Memory B cell (primary cell): ENCODE results near the gene CADM2.

ENCODE experiments used
- ATAC-seq: fragments of 150-1000 bp; cut with Tn5 transposase; 2 replicates; pipeline ENCODE4 v1.10.0; 2021; ENCODE audit warnings: low read depth, mild to moderate bottlenecking, moderate library complexity
- DNase-seq, 2 donors: peaks; one replicate each; pipeline ENCODE4 v3.0.0; 2022; ENCODE audit warnings: low spot score in 2 of 2
- H3K27ac Mint-ChIP-seq: one replicate; pipeline ENCODE4 v1.8.0; 2022; ENCODE audit warnings: mild to moderate bottlenecking, moderate library complexity, mixed read lengths
- H3K27me3 Mint-ChIP-seq: one replicate; pipeline ENCODE4 v1.8.0; 2022; ENCODE audit warnings: mixed read lengths
- H3K36me3 Mint-ChIP-seq: one replicate; pipeline ENCODE4 v1.8.0; 2022; ENCODE audit warnings: mild to moderate bottlenecking, mixed read lengths
- H3K4me1 Mint-ChIP-seq: one replicate; pipeline ENCODE4 v1.8.0; 2022; ENCODE audit warnings: mixed read lengths
- H3K4me3 Mint-ChIP-seq: one replicate; pipeline ENCODE4 v1.8.0; 2022; ENCODE audit warnings: mild to moderate bottlenecking, moderate library complexity, mixed read lengths
- H3K9me3 Mint-ChIP-seq: one replicate; pipeline ENCODE4 v1.8.0; 2022; ENCODE audit warnings: mixed read lengths

The CADM2 gene

DNA sequence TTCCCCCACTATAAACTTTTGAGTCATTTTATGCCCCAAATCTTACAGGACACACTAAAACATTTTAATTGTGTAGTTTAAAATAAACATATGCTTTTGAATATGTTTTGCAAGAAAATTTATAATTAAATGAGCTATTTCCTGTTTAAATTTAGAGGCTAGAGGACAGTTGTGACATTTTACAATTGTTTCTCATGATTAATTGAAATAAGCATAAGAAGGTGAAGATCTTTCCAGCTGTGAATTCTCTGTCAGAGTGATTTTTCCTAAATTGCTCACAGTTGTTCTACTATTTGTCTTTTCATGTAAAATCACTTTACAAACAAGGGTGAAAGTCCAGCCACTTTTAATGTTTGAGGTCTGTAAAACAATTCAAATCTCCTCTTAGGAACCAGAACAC is 892.3 kb downstream of the CADM2 start:
- H3K27me3 Mint-ChIP-seq = no peaks in the 10 kb centered on the region
- no peak for DNase-seq
- peaks cover 8% of the 10 kb centered on the region for H3K9me3 Mint-ChIP-seq
- no peaks in the 10 kb centered on the region for H3K4me1 Mint-ChIP-seq
- H3K4me3 Mint-ChIP-seq = no peak overlapping the region
- H3K36me3 Mint-ChIP-seq = no peaks in the 10 kb centered on the region
- H3K27ac Mint-ChIP-seq = no peak overlapping the region
- ATAC-seq = no peak

DNA sequence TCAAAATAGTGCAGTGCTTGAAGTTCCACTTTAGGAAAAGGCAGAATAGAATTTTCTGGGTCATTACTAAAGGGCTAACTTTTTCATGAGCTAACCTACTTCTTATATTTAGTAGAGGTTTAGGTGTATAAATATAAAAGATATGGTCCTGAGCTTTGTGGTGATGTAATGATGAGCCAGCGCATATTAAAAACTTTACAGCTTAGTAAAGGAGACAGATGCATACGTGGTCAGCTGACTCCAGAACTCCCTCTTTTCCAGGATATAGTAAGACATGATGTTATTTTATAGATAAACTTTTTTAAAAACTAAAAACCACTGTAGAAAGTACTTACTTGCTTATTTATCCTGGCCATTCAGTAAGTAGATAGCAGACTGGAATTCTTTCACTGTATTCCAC is 895.0 kb downstream of the CADM2 start:
- ATAC-seq = no peak
- Mint-ChIP-seq H3K4me1 (no peaks in the 10 kb centered on the region), H3K4me3 (no peak overlapping the region), H3K27me3 (no peaks in the 10 kb centered on the region), H3K36me3 (no peaks in the 10 kb centered on the region), H3K9me3 (peaks cover 8% of the 10 kb centered on the region), H3K27ac (no peak overlapping the region)
- DNase-seq = no peak

DNA sequence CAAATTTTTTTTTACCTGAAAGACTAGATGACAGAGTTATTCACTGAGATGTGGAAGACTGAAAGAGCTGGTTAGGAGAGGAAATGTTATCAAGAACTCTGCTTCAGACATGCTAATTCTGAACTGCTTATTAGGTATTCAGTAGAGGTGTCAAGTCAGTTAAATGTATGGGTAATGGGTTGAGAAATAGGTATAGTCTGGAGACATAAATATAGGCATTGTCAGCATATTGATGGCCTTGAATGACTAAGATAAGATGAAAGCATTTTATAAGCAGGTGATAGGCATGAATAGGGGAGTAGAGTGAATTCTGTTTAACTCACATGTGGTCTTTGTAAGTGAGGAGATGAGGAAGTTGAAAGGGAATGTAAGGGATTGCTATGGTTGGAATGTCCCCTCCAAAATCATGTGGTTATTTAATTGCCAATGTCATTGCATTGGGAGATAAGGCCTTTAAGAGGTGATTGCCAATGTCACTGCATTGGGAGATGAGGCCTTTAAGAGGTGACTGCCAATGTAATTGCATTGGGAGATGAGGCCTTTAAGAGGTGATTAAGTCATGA is 904.2 kb downstream of the CADM2 start:
- ATAC-seq (no peak), DNase-seq (no peak)
- H3K27me3 Mint-ChIP-seq = no peaks in the 10 kb centered on the region
- H3K4me3 Mint-ChIP-seq = no peak overlapping the region
- H3K4me1 Mint-ChIP-seq = no peaks in the 10 kb centered on the region
- peaks cover 3% of the 10 kb centered on the region for H3K9me3 Mint-ChIP-seq
- no peak overlapping the region for H3K27ac Mint-ChIP-seq
- H3K36me3 Mint-ChIP-seq = no peaks in the 10 kb centered on the region

- ATAC-seq = no peak
- Mint-ChIP-seq H3K27ac (no peak overlapping the region), H3K36me3 (no peaks in the 10 kb centered on the region), H3K9me3 (peaks cover 3% of the 10 kb centered on the region), H3K27me3 (no peaks in the 10 kb centered on the region), H3K4me3 (no peak overlapping the region), H3K4me1 (no peaks in the 10 kb centered on the region)
- DNase-seq = no peak
Observed at GRCh38 chr3:85864896-85865295, 906.1 kb downstream of the CADM2 start.

DNA sequence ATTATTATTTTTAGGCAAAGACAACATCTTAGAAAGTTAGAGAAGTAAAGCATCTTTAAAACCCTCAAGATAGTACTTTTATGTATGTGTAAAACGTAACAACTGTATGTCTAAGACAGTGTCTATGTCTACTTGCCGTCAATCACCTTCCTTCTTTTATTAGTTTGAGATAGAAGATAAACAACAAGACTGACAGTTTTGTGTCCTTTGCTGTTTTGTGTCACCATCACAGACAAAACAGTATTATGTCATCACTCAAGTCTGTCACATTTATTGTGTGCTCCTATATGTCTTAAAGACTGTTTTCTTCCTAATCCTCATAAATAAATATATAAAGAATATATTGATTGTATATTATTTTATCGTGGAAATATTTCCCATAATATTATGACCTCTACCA is 908.3 kb downstream of the CADM2 start:
- Mint-ChIP-seq H3K4me3 (no peak overlapping the region), H3K27ac (no peak overlapping the region), H3K9me3 (peaks cover 8% of the 10 kb centered on the region), H3K27me3 (no peaks in the 10 kb centered on the region), H3K36me3 (no peaks in the 10 kb centered on the region), H3K4me1 (no peaks in the 10 kb centered on the region)
- DNase-seq (no peak), ATAC-seq (no peak)

GRCh38 chr3:85875589-85875988 is 916.8 kb downstream of the CADM2 start:
- no peak for ATAC-seq
- no peaks in the 10 kb centered on the region for H3K36me3 Mint-ChIP-seq
- no peak overlapping the region for H3K4me3 Mint-ChIP-seq
- no peak for DNase-seq
- H3K9me3 Mint-ChIP-seq = no peaks in the 10 kb centered on the region
- H3K27ac Mint-ChIP-seq = no peak overlapping the region
- no peaks in the 10 kb centered on the region for H3K4me1 Mint-ChIP-seq
- H3K27me3 Mint-ChIP-seq = no peaks in the 10 kb centered on the region

- Mint-ChIP-seq H3K9me3 (peaks cover 2% of the 10 kb centered on the region), H3K36me3 (no peaks in the 10 kb centered on the region), H3K27ac (no peak overlapping the region), H3K4me3 (no peak overlapping the region), H3K27me3 (no peaks in the 10 kb centered on the region), H3K4me1 (no peaks in the 10 kb centered on the region)
- DNase-seq = no peak
- ATAC-seq = no peak
Observed at GRCh38 chr3:85877631-85878030, 918.8 kb downstream of the CADM2 start.

DNA sequence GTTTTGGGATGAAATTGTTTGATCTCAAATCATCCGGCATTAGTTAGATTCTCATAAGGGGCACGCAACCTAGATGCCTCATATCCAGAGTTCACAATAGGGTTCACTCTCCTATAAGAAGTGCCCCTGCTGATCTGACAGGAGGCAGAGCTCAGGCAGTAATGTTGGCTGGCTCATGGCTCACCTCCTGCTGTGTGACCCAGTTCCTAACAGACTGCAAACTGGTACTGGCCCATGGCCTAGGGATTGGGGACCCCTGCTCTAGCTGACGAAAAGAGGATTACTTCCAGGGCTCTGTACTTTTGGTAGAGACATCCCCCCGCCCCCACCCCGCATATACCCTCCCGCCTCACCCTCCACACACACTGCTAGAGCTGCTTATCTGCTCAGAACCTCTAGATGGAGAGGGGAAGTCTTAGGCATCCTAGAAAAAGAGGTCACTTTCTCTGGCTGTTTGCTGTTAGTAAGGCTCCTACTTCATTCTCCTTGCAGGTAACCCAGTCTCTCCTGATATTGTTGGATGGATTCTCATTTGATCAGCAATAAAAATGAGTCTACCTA is 923.1 kb downstream of the CADM2 start:
- DNase-seq (no peak), ATAC-seq (no peak)
- Mint-ChIP-seq H3K27me3 (no peaks in the 10 kb centered on the region), H3K27ac (no peak overlapping the region), H3K4me1 (no peaks in the 10 kb centered on the region), H3K36me3 (no peaks in the 10 kb centered on the region), H3K9me3 (peaks cover 2% of the 10 kb centered on the region), H3K4me3 (no peak overlapping the region)

GRCh38 chr3:85890043-85890555 is 931.3 kb downstream of the CADM2 start:
- Mint-ChIP-seq H3K9me3 (peaks cover 9% of the 10 kb centered on the region), H3K4me3 (no peak overlapping the region), H3K36me3 (no peaks in the 10 kb centered on the region), H3K27ac (no peak overlapping the region), H3K4me1 (no peaks in the 10 kb centered on the region), H3K27me3 (no peaks in the 10 kb centered on the region)
- ATAC-seq = no peak
- DNase-seq = no peak

GRCh38 chr3:85903434-85903833 is 944.6 kb downstream of the CADM2 start:
- no peaks in the 10 kb centered on the region for H3K36me3 Mint-ChIP-seq
- H3K27ac Mint-ChIP-seq = no peak overlapping the region
- DNase-seq (no peak), ATAC-seq (no peak)
- peaks cover 5% of the 10 kb centered on the region for H3K9me3 Mint-ChIP-seq
- no peak overlapping the region for H3K4me3 Mint-ChIP-seq
- no peaks in the 10 kb centered on the region for H3K27me3 Mint-ChIP-seq
- H3K4me1 Mint-ChIP-seq = no peaks in the 10 kb centered on the region

DNA sequence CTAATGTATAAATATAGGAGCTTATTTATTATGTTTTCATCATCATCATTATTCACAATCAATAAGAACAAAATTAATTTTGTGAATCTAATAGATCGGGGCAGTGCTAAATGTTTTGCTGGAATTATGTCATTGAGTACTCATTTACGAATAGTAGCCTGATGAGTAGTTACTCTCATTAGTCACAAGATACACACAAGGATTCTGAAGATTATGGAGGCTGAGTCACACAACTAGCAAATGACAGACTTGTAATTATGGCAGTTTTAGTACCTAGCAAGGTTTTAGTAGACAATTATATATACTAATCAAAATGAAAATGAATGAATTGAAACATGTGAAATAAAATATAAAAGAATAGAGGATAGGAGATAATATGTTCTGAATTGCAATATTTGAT is 954.2 kb downstream of the CADM2 start:
- Mint-ChIP-seq H3K4me3 (no peak overlapping the region), H3K4me1 (no peaks in the 10 kb centered on the region), H3K27ac (no peak overlapping the region), H3K27me3 (no peaks in the 10 kb centered on the region), H3K9me3 (peaks cover 8% of the 10 kb centered on the region), H3K36me3 (no peaks in the 10 kb centered on the region)
- DNase-seq (no peak), ATAC-seq (no peak)

GRCh38 chr3:85922374-85922773 is 963.6 kb downstream of the CADM2 start:
- no peaks in the 10 kb centered on the region for H3K4me1 Mint-ChIP-seq
- H3K9me3 Mint-ChIP-seq = peaks cover 4% of the 10 kb centered on the region
- H3K4me3 Mint-ChIP-seq = no peak overlapping the region
- DNase-seq (no peak), ATAC-seq (no peak)
- H3K36me3 Mint-ChIP-seq = no peaks in the 10 kb centered on the region
- H3K27ac Mint-ChIP-seq = no peak overlapping the region
- H3K27me3 Mint-ChIP-seq = no peaks in the 10 kb centered on the region

DNA sequence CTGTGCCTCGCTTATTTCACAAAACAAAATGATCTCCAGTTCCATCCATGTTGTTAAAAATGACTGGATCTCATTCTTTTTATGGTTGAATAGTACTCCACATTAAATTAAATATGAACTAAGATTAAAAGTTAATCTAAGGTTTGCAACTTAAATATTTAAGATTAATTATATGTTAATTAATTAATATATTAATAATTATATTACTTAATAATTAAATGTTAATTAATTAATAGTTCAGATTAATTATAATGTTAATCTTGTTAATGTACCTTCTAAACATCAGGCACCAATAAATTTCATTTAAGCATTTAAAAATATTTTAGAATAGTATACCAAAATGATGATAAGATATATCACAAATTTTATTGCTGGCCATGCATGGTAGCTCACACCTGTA is 971.9 kb downstream of the CADM2 start:
- ATAC-seq (no peak), DNase-seq (no peak)
- Mint-ChIP-seq H3K36me3 (no peaks in the 10 kb centered on the region), H3K4me3 (no peak overlapping the region), H3K27me3 (no peaks in the 10 kb centered on the region), H3K27ac (no peak overlapping the region), H3K9me3 (peaks cover 7% of the 10 kb centered on the region), H3K4me1 (no peaks in the 10 kb centered on the region)

- Mint-ChIP-seq H3K9me3 (peaks cover 7% of the 10 kb centered on the region), H3K4me1 (no peaks in the 10 kb centered on the region), H3K36me3 (no peaks in the 10 kb centered on the region), H3K27me3 (no peaks in the 10 kb centered on the region), H3K4me3 (no peak overlapping the region), H3K27ac (no peak overlapping the region)
- ATAC-seq (no peak), DNase-seq (no peak)
Observed at GRCh38 chr3:85933326-85933725, 974.5 kb downstream of the CADM2 start.

GRCh38 chr3:85935171-85935570 is 976.4 kb downstream of the CADM2 start:
- peaks cover 6% of the 10 kb centered on the region for H3K9me3 Mint-ChIP-seq
- ATAC-seq (no peak), DNase-seq (no peak)
- H3K27me3 Mint-ChIP-seq = no peaks in the 10 kb centered on the region
- no peaks in the 10 kb centered on the region for H3K36me3 Mint-ChIP-seq
- no peak overlapping the region for H3K27ac Mint-ChIP-seq
- no peaks in the 10 kb centered on the region for H3K4me1 Mint-ChIP-seq
- no peak overlapping the region for H3K4me3 Mint-ChIP-seq
